Suprapubic skin (tissue), 4 donors: ENCODE measurements around the gene SNX2.

ENCODE experiments used
- CTCF ChIP-seq, 2 donors: fragments of 200-600 bp in 1 of 2; fragments of 450-650 bp in 1 of 2; sonication (generic) in 1 of 2; IDR thresholded peaks; one replicate each; pipeline ENCODE4 v1.5.1; 2016 to 2019; ENCODE audit warnings: antibody characterized with exemption in 2 of 2, mild to moderate bottlenecking in 1 of 2, moderate library complexity in 1 of 2
- EP300 ChIP-seq: sonication (generic); formaldehyde crosslinking; IDR thresholded peaks from one replicate; pipeline ENCODE4 v1.6.1; 2017; ENCODE audit warnings: antibody characterized with exemption
- POLR2A ChIP-seq, 2 donors: fragments of 450-650 bp; IDR thresholded peaks; one replicate each; pipeline ENCODE4 v1.6.1; 2017; ENCODE audit warnings: antibody characterized with exemption in 2 of 2, mild to moderate bottlenecking in 2 of 2, moderate library complexity in 2 of 2
- POLR2AphosphoS5 ChIP-seq, 3 donors: sonication (generic); formaldehyde crosslinking; IDR thresholded peaks; one replicate each; pipeline ENCODE4 v1.6.1; 2017; ENCODE audit warnings: antibody characterized with exemption in 3 of 3

DNA sequence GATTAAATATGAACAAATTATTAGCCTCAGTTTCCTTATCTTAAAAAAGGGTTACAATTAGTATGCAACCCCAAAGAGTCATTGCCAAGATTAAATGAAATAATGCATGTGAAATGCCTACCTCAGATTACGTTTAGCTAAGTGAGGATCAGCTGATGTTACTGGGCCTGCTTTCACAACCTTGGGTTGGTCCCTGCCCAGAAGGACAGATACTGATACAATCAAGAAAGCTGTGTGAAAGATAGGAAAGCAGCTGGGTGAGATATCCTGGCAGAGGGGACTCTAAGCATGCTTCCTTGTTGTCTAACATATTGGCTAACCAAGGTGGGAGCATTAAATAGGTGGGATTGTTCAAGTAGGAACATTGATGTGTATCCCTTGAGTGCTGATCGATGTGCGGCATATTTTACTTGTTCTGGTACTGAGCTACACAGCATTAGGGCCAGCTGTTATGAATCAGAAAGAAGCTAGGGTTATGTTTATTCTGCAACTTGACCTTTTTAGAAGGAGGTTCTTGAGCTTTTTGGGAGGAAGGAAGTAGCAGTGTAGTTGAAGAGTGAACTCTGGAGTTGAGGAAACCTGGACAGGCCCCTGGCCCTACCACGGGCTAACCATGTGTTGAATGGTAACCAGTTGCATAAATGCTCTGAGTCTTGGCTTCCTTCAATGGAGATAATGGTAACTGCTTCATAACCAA lies 99.4 kb downstream of the SNX2 start:
- TF ChIP-seq CTCF (IDR thresholded peaks at IDR 0.05) (no peak), POLR2A (IDR thresholded peaks at IDR 0.05) (no peak), EP300 (no peak), POLR2AphosphoS5 (IDR thresholded peaks at IDR 0.05) (no peak)
